ENCODE results near the gene NTRK1. TPM values are rescaled to one million over a fixed set of nuclear protein-coding genes. Genes with fewer than 3 reads are reported as not detected.

Gene NTRK1
- total RNA-seq, 6 donors from 2014 or later = 0.30 to 1.4 (median 1.2) TPM; not detected in 2

DNA sequence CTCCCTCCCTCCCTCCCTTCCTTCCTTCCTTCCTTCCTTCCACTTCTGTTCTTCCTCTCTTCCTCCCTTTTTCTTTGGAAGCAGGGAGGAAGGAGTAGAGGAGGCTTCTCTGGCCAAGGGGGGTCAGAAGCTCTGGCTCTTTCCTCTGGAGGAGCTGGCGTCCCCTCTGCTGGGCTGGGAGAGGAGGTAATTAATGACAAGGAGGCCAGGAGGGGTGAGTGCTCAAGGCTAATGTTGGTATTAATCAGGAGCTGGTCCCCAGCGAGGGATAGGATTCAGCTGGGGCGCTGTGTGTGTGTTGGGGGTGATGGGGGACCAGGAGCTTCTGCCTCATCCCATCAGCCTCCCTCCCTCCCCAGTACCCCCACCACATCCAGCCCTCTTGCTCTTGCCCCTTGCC lies 26.7 kb downstream of the NTRK1 start:
- Histone ChIP-seq H3K27ac (no peak overlapping the region), H3K36me3 (no peaks in the 10 kb centered on the region), H3K4me1 (peaks cover under 1 to 11% (median 3%) of the 10 kb centered on the region in 4 donors), H3K9me3 (no peaks in the 10 kb centered on the region), H3K4me3 (no peak overlapping the region), H3K27me3 (no peaks in the 10 kb centered on the region)
- no peak for DNase-seq
- TF ChIP-seq POLR2A (IDR thresholded peaks at IDR 0.05) = no peak
- no peak for TF ChIP-seq EP300 (IDR thresholded peaks at IDR 0.05)
- TF ChIP-seq POLR2AphosphoS5 (IDR thresholded peaks at IDR 0.05) = no peak
- TF ChIP-seq, protein P1, sequence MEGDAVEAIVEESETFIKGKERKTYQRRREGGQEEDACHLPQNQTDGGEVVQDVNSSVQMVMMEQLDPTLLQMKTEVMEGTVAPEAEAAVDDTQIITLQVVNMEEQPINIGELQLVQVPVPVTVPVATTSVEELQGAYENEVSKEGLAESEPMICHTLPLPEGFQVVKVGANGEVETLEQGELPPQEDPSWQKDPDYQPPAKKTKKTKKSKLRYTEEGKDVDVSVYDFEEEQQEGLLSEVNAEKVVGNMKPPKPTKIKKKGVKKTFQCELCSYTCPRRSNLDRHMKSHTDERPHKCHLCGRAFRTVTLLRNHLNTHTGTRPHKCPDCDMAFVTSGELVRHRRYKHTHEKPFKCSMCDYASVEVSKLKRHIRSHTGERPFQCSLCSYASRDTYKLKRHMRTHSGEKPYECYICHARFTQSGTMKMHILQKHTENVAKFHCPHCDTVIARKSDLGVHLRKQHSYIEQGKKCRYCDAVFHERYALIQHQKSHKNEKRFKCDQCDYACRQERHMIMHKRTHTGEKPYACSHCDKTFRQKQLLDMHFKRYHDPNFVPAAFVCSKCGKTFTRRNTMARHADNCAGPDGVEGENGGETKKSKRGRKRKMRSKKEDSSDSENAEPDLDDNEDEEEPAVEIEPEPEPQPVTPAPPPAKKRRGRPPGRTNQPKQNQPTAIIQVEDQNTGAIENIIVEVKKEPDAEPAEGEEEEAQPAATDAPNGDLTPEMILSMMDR (IDR thresholded peaks at IDR 0.05) = no peak
- no peak for ATAC-seq (ENCODE audit: low FRiP score in 2 of 2)
- WGBS, 2 donors = 18 to 32% methylated on average over 3 of the region's 3 CpGs

DNA sequence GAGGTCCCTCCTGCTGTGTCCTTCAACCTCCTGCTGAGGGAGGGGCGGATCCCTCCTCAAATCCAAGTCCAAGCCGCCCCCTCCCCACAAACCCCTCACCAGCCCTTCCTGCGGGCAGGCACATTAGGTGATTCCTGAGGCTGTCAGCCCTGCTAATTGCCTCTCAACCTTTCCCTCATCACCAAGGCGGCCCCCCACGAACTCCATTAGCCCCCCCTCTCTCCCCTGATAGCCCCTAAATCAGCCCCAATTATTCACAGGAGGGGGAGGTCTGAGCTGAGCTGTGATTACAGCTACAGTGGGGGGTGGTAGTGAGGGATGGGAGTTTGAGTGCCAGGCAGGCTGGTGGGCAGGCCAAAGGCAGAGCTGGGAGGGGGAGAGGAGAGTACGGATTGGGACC lies 27.1 kb downstream of the NTRK1 start:
- ATAC-seq (ENCODE audit: low FRiP score in 2 of 2) (no peak), DNase-seq (no peak)
- TF ChIP-seq POLR2A (IDR thresholded peaks at IDR 0.05) = no peak
- TF ChIP-seq, protein P1 (IDR thresholded peaks at IDR 0.05) = no peak
- TF ChIP-seq POLR2AphosphoS5 (IDR thresholded peaks at IDR 0.05) = no peak
- no peak for TF ChIP-seq EP300 (IDR thresholded peaks at IDR 0.05)
- peaks cover 5 to 15% (median 6%) of the 10 kb centered on the region in 4 donors for H3K4me1 ChIP-seq
- WGBS, 2 donors = 50 to 61% methylated on average over 6 of the region's 6 CpGs
- H3K27me3 ChIP-seq = no peaks in the 10 kb centered on the region
- no peaks in the 10 kb centered on the region for H3K9me3 ChIP-seq
- no peaks in the 10 kb centered on the region for H3K36me3 ChIP-seq
- H3K27ac ChIP-seq = no peak overlapping the region
- no peak overlapping the region for H3K4me3 ChIP-seq

DNA sequence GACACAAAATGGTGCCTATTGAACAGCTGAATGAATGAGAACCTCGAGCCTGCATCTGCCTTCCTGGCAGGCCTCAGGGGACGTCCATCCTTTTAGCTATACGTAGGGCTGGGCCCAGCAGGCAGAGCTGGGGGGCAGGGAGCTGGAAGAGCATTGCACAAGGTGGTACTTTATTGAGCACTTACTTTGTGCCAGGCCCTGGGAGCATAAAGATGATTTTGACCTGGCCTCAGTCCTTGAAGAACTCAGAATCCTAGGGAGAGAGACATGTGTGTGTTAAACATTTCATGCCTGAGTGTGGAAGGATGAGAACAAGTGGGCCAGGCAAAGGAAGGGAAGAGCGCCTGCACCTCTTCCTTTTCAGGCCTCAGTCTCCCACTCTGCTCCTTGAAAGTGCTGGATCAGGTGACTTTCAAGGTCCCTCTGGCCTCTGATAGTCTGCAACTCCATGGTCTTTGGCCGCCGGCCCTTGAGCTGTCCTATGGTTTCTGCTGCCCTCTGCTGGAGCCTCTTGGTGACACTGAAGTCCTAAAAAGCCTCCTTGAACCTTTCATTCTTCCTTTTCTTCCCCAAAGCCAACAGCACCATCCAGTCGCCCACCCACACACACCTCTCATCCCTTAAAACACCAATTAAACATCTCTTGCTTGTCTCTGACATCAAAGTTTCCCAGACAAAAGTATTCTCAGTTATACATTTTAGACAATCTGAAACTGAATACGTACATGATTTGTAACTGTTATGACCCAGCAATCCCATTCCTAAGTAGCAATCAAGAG lies 29.3 kb downstream of the NTRK1 start:
- Histone ChIP-seq H3K9me3 (no peaks in the 10 kb centered on the region), H3K4me1 (peaks cover 10 to 33% (median 16%) of the 10 kb centered on the region in 4 donors), H3K36me3 (no peaks in the 10 kb centered on the region), H3K27ac (no peak overlapping the region), H3K4me3 (no peak overlapping the region), H3K27me3 (peaks cover 0 to 16% (median 6%) of the 10 kb centered on the region in 4 donors)
- DNase-seq (peak in 1 of 2 donors; percentile 78), ATAC-seq (ENCODE audit: low FRiP score in 2 of 2) (peak; percentile 54 to 70)
- TF ChIP-seq, protein P1 (IDR thresholded peaks at IDR 0.05) = peak; percentile 60 to 80 (median 70)
- no peak for TF ChIP-seq POLR2AphosphoS5 (IDR thresholded peaks at IDR 0.05)
- 42 to 50% methylated on average over 8 of the region's 8 CpGs for WGBS, 2 donors

DNA sequence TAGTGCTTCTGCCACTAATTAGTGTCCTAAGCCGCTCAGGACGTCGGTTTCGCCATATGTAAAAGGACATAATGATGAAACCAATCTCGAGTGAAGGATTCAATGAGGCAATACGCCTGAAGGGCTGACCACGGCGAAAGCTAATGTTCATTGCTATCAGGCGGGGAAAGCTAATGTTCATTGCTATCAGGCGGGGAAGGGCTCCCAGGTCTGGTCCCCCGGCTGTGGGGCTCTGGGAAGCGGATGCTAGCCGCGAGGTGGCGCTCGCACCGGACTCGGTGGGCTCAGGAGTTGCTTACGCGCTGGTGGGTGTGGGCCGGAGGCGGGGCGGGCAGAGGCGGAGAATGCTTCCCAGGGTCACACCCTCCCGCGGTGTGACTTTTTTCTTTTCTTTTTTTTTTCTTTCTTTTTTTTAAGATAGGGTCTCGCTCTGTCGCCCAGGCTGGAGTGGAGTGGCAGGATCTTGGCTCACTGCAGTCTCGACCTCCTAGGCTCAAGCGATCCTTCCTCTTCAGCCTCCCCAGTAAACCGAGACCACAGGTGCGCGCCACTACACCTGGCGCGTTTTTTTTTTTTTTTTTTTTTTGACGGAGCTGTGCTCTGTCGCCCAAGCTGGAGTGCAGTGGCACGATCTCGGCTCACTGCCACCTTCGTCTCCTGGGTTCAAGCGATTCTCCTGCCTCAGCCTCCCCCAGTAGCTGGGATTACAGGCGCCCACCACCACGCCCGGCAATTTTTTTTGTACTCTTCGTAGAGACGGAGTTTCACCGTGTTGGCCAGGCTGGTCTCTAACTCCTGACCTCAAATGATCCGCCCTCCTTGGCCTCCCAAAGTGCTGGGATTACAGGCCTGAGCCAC lies 31.8 kb downstream of the NTRK1 start:
- peak in 1 of 2 donors; percentile 42 for TF ChIP-seq POLR2AphosphoS5 (IDR thresholded peaks at IDR 0.05)
- TF ChIP-seq, protein P1 (IDR thresholded peaks at IDR 0.05) = peak; percentile 72 to 89 (median 85)
- no peak for TF ChIP-seq EP300 (IDR thresholded peaks at IDR 0.05)
- TF ChIP-seq POLR2A (IDR thresholded peaks at IDR 0.05) = no peak
- 4 to 8% methylated on average over 42 to 48 of the region's 48 CpGs for WGBS, 2 donors
- peak; percentile 90 to 94 for ATAC-seq (ENCODE audit: low FRiP score in 2 of 2)
- peak overlapping the region in 3 of 4 donors; percentile 21 to 70 (median 57) for H3K4me3 ChIP-seq
- no peaks in the 10 kb centered on the region for H3K9me3 ChIP-seq
- peak; percentile 91 to 98 for DNase-seq
- peak overlapping the region; percentile 87 to 93 (median 91) for H3K27ac ChIP-seq
- peaks cover 24 to 54% (median 35%) of the 10 kb centered on the region in 4 donors for H3K4me1 ChIP-seq
- H3K36me3 ChIP-seq = no peaks in the 10 kb centered on the region
- peaks cover 0 to 16% (median 6%) of the 10 kb centered on the region in 4 donors for H3K27me3 ChIP-seq

Data from upper lobe of left lung (tissue), 6 donors.